NCI-H526 treated with DMSO at 0.1 percent for 48 hours (cell line): ENCODE measurements around the gene COL23A1.
"Not testable (repeated sequence)": the region's sequence is repeated elsewhere in the genome, so short reads cannot be mapped to it uniquely, and the experiment has no call there.

ENCODE experiments used
- DNase-seq: peaks from one replicate; lab custom pipeline; 2025; lab: John Stamatoyannopoulos, UW

Gene COL23A1

DNA sequence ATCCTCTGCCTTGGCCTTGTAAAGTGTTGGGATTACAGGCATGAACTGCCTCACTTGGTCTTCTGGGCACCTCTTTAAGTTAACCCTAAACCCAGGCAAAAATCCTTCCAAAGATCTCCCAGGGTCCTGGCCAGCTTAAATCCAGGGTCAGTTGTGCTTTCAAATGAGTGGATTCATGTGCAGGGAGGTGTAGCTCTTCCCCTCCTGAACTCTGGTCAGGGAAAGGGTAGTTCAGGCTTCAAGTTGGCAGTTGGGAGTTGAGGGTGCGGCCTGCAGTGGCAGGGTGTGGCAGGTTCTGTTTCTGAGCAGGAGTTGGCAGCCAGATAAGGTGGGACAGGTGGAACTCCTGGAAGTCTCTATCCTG lies 382.3 kb downstream of the COL23A1 start:
- no peak for DNase-seq

DNA sequence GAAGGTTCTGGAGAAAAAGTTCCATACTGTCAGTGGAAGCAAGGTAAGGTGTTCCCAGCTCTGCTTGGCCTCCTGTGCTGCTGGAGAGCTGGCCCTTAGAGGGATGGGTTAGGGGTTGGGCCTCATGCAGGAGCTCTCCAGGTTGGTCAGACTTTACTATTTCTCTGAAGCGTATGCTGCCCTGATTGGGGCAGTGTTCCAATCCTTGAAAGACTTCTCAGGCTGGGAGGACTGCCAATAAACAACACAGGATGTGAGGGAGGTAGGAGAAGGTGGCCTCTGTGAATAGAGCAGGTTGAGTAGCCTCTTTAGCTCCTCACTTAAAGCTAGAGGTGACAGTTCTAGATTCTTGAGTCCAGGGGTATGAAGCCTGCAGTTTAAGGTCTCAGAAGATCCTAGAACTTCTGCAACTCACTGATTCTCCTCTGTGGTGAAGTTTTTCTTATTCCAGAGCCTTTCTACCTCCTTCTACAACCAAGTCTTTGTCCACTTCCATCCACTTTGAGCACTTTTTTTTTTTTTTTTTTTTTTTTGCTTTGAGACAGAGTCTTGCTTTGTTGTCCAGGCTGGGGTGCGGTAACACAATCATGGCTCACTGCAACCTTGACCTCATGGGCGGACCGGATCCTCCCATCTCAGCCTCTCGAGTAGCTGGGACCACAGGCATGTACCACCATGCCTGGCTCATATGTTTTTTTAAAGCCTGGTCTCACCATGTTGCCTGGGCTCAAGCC lies 382.8 kb downstream of the COL23A1 start:
- no peak for DNase-seq

DNA sequence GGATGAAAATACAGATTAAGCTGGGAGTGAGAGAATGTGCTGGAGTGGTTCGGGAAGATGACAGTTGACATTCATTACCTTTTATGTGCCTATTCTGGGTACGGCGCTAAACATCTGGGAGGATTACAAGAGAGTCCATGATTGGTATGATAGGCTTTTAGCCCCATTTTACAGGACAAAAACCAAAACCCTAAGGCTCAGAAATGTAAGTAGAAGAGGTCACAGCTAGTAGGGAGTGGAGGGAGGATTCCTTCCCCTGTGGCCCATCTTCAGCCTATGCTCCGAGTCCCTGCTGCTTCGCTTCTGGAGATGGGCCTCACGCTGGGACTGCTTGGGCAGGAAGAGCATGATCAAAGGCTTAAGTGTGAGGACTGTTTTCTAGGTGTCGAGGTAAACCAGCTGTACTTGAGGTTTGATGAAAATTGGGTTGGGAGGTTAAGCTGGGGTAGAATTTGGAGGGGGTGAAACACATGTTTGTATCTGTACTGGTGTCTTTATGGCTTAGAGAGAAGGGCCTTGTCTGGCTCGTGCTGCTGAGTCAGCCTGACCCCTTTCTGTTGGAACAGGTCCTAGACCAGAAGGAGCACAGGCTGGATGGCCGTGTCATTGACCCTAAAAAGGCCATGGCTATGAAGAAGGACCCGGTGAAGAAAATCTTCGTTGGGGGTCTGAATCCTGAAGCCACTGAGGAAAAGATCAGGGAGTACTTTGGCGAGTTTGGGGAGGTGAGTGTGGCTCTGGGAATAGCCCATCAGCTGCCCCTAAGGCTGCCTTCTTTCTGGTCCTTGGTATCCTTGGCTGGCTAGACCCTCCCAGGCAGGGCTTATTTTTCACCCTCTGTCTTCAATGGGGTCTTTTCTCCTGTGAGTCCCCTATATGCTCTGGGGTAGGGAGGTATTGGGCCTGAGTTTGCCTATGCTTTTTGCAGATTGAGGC lies 383.8 kb downstream of the COL23A1 start:
- no peak for DNase-seq

DNA sequence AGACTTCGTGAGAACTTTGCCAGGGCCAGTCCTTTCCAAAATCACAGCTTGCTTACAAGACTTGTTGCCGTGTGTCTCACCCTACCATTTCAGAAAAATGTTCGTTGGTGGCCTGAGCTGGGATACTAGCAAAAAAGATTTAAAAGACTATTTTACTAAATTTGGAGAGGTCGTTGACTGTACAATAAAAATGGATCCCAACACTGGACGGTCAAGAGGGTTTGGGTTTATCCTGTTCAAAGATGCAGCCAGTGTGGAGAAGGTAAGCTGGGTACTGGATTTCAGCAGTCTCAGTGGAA lies 384.5 kb downstream of the COL23A1 start:
- no peak for DNase-seq

DNA sequence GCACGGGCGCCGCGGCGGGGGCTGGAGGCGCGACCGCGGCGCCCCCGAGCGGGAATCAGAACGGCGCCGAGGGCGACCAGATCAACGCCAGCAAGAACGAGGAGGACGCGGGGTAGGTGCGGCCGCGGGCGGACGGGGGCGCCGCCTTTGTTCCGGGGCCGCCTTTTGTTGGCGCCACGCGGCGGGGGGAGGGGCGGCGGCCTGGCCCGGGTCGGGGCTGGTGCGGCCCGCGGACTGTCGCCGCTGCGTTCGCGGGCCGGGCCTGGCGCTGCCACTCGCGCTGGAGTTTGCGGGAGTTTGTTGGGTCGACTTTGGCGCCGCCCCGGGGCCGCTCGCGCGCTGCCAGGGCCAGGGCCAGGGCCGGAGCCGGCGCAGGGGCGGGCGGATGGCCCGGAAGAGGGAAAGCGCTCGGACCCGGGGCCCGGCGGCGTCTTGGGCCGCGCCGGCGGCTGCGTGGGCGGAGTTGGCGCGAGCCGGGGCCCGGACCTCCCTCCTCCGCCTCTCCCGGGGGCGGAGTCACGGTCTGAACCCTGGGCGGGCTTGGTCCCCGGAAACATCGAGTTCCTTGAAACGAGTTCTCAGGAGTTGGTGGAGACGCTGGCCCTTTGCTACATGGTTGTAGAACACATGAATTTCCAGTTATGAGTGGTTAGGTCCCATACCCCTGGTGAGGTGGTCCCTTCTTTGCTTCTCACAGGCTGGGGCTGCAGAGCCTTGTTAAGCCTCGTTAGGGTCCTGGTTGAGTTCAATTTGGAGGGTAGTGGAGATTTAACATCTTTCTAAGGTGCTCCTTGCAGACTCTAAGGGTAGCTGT lies 385.1 kb downstream of the COL23A1 start:
- DNase-seq, result peak; percentile 8

DNA sequence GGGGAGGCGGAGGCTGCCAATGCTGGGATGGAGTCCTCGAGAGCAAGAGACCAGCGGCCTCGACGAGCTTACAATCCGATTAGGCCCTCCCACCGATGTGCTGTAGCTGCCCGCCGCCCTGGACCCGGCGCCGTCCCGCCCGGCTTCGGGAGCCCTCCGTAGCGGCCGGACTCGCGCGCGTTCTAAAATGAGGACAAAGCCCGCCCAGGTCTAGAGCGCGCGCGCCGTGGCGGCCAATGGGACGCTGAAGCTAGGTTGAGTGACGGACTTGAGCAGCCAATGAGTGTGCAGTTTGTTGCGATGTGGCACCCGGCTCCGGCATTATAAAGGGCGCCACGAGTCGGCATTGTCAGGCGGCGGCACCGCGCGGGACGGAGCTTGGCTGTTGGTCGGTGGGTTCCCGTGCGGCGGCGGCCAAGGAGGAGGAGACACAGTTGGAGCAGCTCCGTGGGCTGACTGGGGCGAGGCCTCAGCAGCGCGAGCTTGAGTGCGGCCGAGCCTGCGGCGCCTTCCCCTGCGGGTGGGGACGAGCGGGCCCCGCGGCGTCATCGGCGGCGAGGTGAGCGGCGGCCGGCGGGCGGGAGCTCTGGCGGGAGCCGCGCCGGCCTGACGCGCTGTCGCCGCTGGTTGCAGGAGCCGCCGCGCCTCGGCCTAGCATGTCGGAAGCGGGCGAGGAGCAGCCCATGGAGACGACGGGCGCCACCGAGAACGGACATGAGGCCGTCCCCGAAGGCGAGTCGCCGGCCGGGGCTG lies 385.8 kb downstream of the COL23A1 start, which contains the start of gene HNRNPAB:
Gene HNRNPAB (plus strand): TSS at position 352 of the 753 bp plus-strand sequence. CDS start 305 bp downstream, at position 657.
- peak; percentile 77 for DNase-seq

DNA sequence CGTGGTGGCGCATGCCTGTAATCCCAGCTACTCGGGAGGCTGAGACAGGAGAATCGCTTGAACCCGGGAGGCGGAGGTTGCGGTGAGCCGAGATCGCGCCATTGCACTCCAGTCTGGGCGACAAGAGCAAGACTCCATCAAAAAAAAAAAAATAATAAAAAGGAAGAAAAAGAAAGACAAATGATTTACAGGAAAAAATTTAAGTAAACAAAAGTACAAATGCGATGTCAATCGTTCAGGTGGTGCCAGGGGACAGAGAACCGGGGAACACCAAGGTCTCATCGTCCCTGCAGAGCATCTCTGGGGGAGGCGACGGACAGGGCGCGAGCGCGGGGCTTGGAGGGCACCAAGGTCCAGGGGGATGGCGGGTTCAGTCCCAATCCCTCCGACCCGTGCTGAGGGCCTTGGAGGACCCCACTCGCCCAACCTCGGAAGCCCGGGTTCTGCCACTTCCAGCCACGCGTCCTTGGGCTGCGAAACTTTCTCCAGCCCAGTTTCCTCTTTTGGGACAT lies 386.5 kb downstream of the COL23A1 start:
- no peak for DNase-seq

DNA sequence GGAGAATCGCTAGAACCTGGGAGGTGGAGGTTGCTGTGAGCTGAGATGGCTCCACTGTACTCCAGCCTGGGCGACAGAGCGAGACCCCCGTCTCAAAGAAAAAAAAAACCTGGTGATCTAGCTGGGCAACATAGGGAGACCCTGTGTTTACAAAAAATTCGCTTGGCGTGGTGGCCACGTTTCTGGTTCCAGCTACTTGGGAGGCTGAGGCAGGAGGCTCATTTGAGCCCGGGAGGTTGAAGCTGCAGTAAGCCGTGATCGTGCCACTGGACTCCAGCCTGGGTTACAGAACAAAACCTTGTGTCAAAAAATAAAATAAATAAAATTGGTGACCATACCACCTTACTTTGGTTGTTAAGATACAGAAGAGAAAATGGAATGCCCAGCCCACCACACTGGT lies 387.7 kb downstream of the COL23A1 start:
- DNase-seq, result no peak

DNA sequence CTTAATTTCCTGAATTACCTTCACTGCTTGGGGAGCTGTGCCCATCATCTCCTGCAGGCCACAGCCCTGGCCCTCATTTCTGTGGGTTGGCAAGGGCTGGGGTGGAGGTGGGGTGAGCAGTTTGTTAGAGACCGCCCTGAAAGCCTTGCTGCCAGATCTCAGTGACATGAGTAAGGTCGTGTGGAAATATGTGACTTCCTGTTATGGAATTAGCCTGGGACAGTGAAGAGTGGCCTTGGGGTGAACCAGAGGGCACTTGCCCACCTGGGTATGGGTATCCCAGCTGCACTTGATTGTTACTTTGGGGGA lies 388.3 kb downstream of the COL23A1 start:
- no peak for DNase-seq

DNA sequence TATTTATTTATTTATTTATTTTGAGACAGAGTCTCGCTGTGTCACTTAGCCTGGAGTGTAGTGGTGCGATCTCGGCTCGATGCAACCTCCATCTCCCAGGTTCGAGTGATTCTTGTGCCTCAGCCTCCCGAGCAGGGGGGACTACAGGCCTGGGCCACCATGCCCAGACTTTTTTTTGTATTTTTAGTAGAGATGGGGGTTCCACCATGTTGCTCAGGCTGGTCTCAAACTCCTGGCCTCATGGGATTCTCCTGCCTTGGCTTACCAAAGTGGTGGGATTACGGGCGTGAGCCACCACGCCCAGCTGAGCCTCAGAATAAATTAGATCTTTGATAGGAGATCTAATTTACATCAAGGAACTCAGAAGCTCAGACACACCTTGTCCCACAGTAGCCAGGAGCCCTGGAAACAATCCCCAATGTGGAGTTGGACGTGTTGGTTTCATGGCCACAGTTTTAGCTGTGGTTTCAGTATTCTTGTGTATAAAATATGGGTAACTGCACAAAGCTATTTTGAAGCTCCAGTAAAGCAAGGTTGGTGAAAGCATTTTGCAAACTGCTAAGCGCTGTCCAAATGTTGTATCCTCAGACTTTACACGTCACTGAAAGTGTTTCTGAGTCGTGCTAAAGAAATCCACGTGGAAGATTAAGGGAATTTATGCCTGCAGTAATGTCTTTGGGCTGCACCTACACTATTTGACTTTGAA lies 388.8 kb downstream of the COL23A1 start:
- no peak for DNase-seq

DNA sequence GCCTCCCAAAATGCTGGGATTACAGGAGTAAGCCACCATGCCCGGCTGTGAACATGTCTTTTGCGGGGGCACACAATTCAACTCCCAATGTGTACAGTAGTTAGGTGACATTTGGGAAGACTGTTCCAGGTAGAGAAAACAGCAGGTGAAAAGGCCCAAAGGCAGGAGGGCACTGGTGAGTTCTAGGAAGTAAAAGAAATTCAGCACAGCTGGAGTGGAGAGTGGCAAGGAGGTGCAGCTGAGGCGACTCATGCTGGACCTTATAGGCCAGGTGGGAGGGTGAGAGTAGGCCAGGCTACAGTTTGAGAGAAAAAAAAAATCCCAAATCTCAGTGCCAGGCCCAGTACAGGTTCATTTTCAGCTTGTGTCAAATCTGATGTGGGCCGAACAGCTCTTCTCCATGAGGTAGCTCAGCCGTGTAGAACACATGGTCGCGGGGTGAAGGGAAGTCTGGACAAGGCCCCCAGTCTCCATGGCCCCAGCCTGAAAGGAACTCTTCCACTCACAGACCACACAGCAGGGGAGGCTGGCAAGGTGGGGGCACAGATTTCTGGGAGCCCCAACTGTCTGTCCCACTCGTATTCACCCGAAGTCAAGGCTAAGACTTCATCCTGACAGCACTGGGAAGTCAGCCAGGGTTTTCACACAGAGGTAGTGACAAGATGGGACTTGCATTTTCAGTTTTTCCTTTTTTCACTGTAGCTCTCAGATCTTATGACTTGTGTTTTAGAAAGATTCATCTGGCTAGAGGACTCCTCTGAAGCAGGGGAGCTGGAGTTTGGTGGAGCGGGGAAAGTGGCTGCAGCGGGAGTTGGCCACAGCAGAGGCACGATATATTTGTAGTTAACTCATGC lies 390.4 kb downstream of the COL23A1 start:
- DNase-seq, result no peak

DNA sequence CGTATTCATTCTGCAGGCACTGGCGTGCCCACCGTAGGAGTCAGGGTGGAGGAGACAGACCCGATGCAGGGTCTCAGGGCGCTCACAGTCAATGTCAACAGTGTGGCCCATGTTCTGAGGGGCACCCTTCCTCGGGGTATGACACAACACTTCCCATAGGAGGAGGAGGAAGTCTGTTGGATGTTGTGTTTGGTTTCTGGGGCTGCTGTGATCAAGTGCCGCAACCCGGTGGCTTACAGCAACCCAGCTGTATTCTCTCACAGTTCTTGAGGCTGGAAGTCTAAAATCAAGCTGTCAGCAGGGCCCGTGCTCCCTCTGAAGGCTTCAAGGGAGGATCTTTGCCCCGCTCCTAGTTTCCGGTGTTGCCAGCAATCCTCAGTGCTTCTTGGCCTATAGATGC lies 391.5 kb downstream of the COL23A1 start:
- DNase-seq, result no peak

DNA sequence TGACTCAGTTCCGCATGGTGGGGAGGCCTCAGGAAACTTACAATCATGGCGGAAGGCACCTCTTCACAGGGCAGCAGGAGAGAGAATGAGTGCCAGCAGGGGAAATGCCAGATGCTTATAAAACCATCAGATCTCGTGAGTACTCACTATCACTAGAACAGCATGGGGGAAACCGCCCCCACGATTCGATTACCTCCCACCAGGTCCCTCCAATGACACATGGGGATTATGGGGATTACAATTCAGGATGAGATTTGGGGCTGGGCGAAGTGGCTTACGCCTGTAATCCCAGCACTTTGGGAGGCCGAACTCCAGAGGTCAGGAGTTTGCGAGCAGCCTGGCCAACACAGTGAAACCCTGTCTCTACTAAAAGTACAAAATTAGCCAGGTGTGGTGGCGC lies 392.0 kb downstream of the COL23A1 start:
- DNase-seq, result not testable (repeated sequence)

DNA sequence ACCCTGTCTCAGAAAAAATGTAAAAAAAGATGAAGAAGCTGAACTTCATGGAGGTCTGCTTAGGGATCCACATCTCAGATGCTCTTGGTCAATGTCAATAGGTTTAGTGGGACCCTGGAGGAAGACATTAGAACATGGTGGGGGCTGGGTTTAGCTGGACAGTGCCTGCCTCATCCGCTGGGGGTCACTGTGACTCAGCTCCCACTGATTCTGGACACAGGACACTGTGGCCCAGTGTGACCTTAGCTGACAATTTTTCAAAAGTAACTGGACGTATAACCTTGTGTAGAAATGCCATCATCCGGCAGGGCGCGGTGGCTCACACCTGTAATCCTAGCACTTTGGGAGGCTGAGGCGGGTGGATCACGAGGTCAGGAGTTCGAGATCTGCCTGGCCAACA lies 393.2 kb downstream of the COL23A1 start:
- no peak for DNase-seq

DNA sequence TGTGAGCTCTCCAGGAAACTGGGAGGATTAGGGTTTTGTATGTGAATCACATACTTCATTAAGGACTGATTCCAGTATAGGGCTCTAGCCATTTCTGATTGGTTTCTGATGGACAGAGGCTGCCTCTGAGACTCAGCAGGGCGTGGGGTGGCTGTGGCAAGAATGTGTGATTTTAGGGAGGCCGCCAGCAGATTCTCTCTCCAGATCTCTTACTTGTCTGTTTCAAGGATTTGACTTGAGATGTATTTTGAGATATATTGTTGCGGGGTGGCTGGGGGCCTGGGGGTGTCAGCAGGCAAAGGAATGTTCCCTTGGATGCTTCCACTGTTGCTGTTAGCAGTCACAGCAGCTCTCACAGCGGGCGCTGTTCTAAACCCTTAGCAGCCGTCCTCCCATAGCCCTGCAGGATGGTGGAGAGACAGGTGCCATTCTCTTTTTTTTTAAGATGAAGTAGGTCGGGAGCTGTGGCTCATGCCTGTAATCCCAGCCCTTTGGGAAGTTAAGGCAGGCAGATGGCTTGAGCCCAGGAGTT lies 393.8 kb downstream of the COL23A1 start:
- no peak for DNase-seq

DNA sequence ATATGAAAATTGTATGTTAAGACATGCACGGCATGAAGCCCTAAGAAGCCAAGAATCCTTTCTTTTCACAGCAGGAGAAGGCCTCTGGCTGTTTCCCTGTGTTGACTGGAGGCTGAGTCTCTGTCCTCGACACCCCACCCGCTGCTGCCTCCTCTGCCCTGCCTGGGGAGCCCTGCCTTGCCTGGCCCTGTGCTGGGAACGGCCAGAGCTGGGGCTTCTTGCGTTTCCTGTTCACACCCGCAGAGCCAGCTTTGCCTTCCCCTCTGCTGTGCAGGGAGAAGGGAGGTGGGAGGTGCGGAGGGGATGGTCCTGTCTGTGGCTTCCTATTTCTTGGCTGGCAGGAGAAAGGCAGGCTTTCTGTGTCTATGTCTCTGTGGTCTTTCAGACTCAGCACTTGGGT lies 396.2 kb downstream of the COL23A1 start:
- DNase-seq, result no peak

DNA sequence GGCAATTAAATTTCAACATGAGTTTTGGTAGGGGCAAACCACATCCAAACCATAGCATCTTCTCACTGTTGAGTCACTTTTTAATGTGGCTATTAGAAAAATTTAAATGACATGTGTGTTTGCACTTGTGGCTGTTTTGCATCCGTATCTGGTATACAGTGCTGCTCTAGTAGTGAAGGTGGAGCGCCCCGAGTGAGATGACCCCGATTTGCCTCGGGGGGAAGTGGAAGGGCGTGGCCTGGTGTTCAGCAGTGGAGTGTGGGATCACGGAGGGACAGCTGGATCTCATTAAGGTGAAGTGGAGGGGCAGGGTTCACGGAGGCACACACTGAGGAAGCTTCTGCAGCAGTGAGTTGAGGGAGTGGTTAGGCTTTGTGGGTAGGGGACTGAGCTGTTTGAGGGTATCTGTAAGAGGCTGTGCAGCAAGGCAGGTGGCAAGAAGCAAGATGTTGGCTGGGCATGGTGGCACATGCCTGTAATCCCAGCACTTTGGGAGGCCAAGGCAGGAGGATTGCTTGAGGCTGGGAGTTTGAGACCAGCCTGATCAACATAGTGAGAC lies 396.9 kb downstream of the COL23A1 start:
- DNase-seq, result no peak

DNA sequence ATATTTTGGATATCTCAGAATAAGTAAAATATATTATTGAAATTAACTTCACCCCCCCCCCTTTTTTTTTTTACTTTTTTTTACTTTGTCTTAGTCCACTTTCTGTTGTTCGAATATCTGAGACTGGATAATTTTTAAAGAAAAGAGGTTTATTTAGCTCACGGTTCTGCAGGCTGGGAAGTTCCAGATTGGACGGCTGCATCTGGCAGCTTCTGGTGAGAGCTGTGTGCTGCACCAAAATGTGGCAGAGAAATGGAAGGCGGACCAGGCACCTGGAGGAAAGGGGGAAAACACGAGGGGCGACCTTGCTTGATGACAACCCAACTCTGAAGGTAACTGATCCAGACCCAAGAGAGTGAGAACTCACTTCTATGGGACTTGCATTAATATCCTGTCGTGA lies 397.4 kb downstream of the COL23A1 start:
- DNase-seq, result no peak

DNA sequence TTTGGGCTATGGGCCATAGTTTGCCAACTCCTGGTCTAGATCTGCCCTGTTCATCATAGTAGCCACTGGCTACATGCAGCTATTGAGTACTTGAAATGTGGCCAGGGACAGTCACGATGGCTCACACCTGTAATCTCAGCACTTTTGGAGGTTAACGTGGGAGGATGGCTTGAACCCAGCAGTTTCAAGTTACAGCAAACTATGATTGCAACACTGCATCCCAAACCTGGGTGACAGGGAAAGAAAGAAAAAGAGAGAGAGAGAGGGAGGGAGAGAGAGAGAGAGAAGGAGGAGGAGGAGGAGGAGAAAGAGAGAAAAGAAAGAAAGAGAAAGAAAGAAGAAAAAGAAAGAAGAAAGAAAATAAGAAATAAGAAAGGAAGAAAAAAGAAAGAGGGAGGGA lies 397.9 kb downstream of the COL23A1 start:
- DNase-seq, result no peak

DNA sequence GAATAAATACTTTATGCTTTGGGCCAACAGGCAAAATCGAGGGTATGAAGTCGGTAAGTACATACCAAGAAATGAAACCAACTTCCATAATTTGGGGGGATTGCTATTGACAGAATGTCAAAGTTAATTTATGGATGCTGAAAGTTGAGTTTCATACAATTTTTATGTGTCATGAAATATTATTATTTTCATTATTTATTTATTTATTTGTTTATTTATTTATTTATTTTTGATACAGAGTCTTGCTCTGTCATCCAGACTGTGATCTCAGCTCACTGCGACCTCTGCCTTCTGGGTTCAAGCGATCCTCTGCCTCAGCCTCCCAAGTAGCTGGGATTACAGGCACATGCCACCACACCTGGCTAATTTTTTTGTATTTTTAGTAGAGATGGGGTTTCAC lies 398.5 kb downstream of the COL23A1 start:
- no peak for DNase-seq
